Measurements from ENCODE around the gene SLC6A6. TPM values are rescaled to one million over a fixed set of nuclear protein-coding genes. Genes with fewer than 3 reads are reported as not detected.
"Not testable (repeated sequence)": the region's sequence is repeated elsewhere in the genome, so short reads cannot be mapped to it uniquely, and the experiment has no call there.

Gene SLC6A6
- total RNA-seq, 1 donor from 2014 or later = 14.3 TPM

GRCh38 chr3:14392803-14393319 is 9.5 kb upstream of the SLC6A6 start:
- ATAC-seq (no peak), DNase-seq (ENCODE audit: missing footprints) (no peak)
- intact Hi-C loops (cut with DNase I) = no loop called here

DNA sequence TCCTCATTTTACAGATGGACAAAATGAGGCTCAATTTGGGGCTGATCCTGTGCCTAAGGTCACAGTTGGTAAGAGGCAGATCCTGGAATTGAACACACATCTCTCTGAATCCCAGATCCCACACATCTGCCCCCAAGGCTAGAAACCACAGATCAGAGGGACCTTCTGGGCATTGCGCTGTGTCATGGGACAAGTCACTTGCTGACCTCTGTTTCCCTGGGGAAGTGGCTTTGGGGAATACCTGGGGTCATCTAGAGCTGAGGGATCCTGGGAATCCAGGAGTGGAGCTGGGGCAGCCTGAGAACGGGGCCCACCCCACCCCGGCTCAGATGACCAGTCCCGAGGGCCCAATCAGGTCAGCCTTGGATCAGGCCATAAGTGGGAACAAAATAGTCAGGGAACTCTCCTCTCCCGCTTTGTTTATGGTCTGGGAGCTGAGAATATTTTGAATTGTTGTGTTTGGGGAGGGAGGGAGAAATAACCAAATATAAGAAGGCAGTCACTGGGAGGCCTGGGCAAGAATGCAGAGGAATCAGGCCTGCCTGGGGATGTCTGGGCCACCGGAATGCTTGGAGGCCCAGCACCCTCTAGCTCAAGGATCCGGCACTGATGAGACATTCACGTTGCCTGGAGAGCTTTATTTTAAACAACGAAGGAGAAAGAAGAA is 8.8 kb upstream of the SLC6A6 start:
- intact Hi-C loops (cut with DNase I) = no loop called here
- DNase-seq (ENCODE audit: missing footprints) (no peak), ATAC-seq (no peak)

DNA sequence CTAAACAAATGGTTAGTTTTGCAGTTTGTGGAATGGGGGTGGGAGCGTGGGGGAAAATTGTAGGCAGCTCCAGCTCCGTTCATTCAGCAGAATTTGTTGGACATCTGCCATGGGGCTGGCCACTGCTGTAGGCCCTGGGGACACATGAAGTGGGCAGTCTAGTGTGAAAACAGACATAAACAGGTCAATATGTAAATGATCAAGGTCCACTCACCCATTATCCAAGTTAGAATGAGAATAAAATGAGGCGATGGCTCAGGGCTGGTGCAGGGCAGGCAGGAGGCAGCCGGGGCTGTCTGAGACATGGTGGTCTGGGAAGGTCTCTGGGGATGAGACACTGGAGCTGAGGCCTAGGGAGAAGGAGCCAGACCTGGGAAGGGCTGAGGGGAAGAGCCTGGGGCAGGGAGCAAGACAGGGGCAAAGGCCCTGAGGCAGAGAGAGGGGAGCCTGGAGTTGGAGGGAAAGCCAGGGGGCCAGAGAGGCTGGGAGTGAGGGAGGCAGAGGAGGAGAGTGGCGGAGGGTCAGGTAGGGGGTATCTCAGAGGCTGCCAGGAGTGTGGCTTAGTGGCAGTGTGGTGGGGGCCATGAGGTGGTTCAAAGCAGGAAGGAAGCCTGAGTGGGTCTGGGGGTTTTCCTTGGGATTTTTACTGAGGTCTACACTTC is 6.2 kb upstream of the SLC6A6 start:
- DNase-seq (ENCODE audit: missing footprints) (no peak), ATAC-seq (no peak)
- intact Hi-C loops (cut with DNase I) = no loop called here

GRCh38 chr3:14397046-14397445 is 5.4 kb upstream of the SLC6A6 start:
- ATAC-seq (no peak), DNase-seq (ENCODE audit: missing footprints) (no peak)
- intact Hi-C loops (cut with DNase I) = no loop called here

DNA sequence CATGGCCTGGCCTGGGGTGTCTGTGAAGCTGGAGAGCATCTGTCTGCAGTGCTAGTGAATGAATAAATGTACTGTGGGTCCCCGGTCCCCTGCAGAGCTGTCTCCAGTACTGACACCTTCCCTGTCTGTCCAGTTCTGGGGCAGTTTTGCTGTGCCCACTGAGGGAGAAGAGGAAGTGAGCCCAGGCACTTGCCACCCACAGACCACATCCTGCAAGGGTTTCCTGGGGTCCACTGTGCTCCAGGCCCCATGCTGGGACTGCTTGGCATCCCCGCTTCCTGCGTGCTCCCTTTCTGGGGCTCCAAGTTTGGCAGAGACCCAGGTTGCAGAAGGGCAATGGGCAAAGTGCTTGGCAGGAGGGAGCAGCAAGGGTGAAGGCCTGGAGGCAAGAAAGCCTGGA is 4.9 kb upstream of the SLC6A6 start:
- intact Hi-C loops (cut with DNase I) = no loop called here
- DNase-seq (ENCODE audit: missing footprints) = no peak
- no peak for ATAC-seq

- no peak for DNase-seq (ENCODE audit: missing footprints)
- ATAC-seq = no peak
- intact Hi-C loops (cut with DNase I) = no loop called here
These were observed 4.2 kb upstream of the SLC6A6 start for GRCh38 chr3:14397940-14398796.

DNA sequence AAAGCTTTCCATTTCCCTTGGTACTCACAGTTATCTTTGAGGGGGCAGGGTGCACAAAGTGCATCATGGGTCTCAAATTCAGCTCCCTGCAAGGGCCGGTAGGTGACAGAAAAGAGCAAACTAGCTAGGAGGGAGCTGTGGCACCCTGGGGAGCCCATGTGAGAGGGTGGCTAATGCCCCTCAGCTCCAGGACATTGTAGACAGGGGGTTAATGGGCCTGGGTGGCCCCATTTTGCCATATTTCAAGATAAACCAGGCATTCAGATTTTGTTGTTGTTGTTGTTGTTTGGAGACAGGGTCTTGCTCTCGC is 3.7 kb upstream of the SLC6A6 start:
- DNase-seq (ENCODE audit: missing footprints) (no peak), ATAC-seq (no peak)
- intact Hi-C loops (cut with DNase I) = no loop called here

DNA sequence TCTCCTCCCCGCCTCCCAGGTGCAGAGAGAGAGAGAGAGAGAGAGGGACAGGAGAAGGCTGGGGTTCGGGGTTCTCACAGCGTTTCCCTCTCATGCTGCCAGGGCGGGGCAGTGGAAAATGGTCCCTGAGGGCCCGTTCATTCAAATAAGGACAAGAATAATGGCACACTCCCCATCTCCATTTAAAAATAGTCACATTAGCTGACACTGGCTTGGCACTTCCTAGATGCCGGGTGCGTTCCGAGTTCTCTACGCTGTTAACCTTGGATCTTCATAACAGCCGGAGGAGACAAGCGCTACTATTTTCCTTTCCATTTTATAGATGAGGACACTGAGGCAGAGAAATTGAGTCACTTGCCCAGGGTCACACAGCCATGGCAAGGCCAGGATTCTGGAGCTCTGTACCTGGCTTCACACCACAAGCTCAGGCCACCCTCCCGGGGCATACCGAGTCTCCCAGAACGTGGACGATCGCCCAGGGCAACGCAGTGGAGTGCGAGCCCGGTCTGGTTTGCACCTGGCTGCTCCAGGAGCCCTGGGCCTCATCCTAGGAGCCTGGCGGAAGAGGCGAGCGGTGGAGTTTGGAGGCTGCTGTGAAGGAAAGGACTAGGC is 608 bp upstream of the SLC6A6 start:
- no peak for ATAC-seq
- DNase-seq (ENCODE audit: missing footprints) = no peak
- intact Hi-C loops (cut with DNase I) = loop anchor here (2.0 to 10.0 kb wide), 2 partner anchors 51 to 137 kb away; no protein-coding TSS in a partner anchor

GRCh38 chr3:14403619-14404155 is 1.3 kb downstream of the SLC6A6 start:
- ATAC-seq = peak; percentile 30
- peak; percentile 83 for DNase-seq (ENCODE audit: missing footprints)
- intact Hi-C loops (cut with DNase I) = loop anchor here (2.0 to 10.0 kb wide), 2 partner anchors 49 to 139 kb away; no protein-coding TSS in a partner anchor

GRCh38 chr3:14404186-14404585 is 1.8 kb downstream of the SLC6A6 start:
- DNase-seq (ENCODE audit: missing footprints) (no peak), ATAC-seq (no peak)
- intact Hi-C loops (cut with DNase I) = loop anchor here (10.0 kb wide), 1 partner anchor 139 kb away; no protein-coding TSS in a partner anchor

- intact Hi-C loops (cut with DNase I) = loop anchor here (10.0 kb wide), 1 partner anchor 140 kb away; no protein-coding TSS in a partner anchor
- ATAC-seq (no peak), DNase-seq (ENCODE audit: missing footprints) (no peak)
These were observed 2.4 kb downstream of the SLC6A6 start for GRCh38 chr3:14404631-14405359.

- no peak for DNase-seq (ENCODE audit: missing footprints)
- ATAC-seq = no peak
- intact Hi-C loops (cut with DNase I) = loop anchor here (10.0 kb wide), 1 partner anchor 141 kb away; no protein-coding TSS in a partner anchor
These were observed 3.2 kb downstream of the SLC6A6 start for GRCh38 chr3:14405360-14406238.

- intact Hi-C loops (cut with DNase I) = loop anchor here (10.0 kb wide), 1 partner anchor 142 kb away; no protein-coding TSS in a partner anchor
- DNase-seq (ENCODE audit: missing footprints) (no peak), ATAC-seq (no peak)
These were observed 3.9 kb downstream of the SLC6A6 start for GRCh38 chr3:14406336-14406735.

DNA sequence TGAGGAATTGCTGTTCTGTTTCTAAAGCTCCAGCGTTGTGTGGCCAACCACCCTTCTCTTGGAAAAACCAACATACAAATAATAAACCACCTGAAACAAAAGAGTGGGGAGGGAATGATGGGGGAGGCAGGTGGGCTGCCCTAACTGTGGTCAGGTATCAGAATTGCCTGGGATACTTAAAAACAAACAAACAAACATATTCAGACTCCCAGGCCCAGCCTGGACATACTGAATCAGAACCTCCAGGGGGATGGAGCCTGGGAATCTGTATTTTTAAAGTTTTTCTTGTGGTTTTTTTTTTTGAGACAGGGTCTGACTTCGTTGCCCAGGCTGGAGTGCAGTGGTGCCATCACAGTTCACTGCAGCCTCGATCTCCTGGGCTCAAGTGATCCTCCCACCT is 4.4 kb downstream of the SLC6A6 start:
- ATAC-seq (no peak), DNase-seq (ENCODE audit: missing footprints) (no peak)
- intact Hi-C loops (cut with DNase I) = loop anchor here (10.0 kb wide), 1 partner anchor 142 kb away; no protein-coding TSS in a partner anchor

- no peak for DNase-seq (ENCODE audit: missing footprints)
- intact Hi-C loops (cut with DNase I) = loop anchor here (10.0 kb wide), 1 partner anchor 142 kb away; no protein-coding TSS in a partner anchor
- ATAC-seq = no peak
These were observed 4.8 kb downstream of the SLC6A6 start for GRCh38 chr3:14407203-14407602.

GRCh38 chr3:14409779-14410063 is 7.3 kb downstream of the SLC6A6 start:
- intact Hi-C loops (cut with DNase I) = loop anchor here (2.0 to 10.0 kb wide), 2 partner anchors 35 to 145 kb away; no protein-coding TSS in a partner anchor
- not testable (repeated sequence) for ATAC-seq; DNase-seq (ENCODE audit: missing footprints)

DNA sequence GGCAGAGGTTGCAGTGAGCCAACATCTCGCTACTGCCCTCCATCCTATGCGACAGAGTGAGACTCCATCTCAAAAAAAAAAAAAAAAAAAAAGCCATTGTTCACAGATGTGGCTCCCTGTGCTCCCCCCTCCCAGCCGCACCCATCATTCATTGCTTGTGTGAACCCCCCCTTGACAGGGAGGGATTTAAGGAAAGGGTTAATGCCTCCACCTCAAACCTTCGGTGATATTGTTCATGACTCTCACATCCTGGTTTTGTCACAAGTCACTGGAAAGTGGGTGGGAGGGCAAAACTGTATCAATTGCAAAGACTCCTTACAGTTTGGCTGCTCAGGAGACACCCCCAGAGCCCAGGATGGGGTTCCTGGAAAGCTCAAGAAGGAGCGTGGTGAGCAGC is 7.7 kb downstream of the SLC6A6 start:
- ATAC-seq (no peak), DNase-seq (ENCODE audit: missing footprints) (no peak)
- intact Hi-C loops (cut with DNase I) = loop anchor here (2.0 kb wide), 1 partner anchor 35 kb away; no protein-coding TSS in a partner anchor
